GM03348 (cell line): ENCODE results near the gene OSBPL7.
"Not testable (repeated sequence)": the region's sequence is repeated elsewhere in the genome, so short reads cannot be mapped to it uniquely, and the experiment has no call there.

Experiments used
- DNase-seq: peaks from one replicate; pipeline ENCODE4 v3.0.0; 2012; ENCODE audit warnings: low spot score

The OSBPL7 gene

DNA sequence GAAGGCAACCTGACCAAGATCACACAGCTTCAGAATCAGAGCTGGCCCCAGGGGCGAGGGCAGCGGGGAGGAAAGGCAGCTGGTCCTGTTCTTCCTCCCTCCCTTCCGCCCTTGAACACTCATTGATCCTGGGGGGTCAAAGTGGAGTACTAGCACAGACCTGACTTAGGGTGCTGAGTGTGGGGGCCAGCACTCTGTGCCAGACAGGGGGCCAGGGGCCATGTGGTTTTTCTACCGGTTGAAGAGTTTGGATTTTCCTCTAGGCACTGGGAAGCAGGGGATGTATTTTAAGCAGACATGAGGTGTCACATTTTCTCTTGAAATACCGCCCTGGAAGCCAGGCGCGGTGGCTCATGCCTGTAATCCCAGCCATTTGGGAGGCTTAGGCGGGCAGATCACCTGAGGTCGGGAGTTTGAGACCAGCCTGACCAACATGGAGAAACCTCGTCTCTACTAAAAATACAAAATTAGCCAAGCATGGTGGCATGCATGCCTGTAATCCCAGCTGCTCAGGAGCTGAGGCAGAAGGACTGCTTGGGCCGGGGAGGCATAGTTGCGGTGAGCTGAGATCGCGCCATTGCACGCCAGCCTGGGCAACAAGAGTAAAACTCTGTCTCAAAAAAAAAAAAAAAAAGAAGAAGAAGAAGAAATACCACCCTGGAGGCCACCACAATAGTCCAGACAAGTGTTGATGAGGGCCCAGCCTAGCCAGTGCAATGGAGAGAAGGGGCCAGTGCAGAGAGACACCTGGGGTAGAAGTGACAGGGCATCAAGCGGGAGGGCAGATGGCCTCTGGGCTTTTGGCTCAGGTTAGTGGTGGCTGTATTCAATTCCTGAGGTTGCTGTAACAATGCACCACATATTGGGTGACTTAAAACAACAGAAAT, 15.3 kb downstream of the OSBPL7 start:
- no peak for DNase-seq

DNA sequence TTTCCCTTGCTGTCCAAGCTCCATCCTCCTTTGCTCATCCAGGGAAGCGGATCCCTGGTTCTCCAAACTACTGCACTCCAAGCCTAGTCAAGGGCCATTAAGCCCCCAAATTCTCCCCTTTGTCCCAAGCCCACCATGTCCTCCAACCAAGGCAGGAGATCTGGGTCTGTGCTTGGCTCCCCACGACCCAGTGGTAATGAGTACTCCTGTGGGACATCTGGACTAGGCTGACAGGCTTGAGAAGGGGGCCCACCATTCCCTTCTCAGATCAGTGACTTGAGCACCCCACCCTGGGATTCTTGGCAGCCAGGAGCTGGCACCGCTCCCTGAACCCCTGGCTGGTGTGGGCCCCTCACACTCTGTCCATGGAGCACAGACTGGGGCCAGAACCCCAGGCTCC, 17.1 kb downstream of the OSBPL7 start:
- DNase-seq = no peak

DNA sequence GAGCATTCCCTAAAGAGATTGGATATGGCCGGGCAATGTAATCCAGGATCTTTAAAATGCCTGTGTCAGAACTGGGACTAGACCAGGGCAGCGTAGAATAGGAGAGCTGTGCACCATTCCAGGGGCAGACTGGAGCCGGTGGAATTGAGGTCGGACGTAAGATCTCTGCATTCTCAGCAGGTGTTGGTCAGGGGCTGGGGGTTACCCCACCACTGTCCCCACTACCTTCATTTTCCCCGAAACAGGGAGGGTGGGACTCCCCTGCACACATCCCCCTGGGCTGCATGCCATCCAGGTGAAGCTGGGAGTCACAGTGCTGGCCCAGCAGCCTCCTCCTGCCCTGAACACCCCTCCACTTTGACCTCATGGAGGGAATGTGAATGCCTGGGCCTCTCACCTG, 17.8 kb downstream of the OSBPL7 start:
- DNase-seq = no peak

DNA sequence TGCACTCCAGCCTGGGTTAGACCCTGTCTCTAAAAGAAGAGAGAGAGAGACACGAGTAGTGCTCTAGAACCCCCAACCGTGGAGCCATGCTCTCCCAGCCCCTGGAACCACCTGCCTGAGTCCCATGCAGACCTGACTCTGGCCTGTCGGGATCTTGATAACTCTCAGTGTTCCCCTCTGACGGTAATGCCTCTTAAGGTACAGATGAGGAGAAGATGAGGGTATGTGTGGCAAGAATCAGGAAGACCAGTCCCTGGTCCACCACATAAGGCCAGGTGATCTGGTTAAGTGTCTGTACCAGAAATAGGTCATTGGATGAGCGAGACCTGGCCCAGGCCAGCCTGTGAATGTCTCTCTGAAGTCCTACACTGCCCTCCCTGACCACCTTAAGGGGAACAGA, 18.4 kb downstream of the OSBPL7 start:
- DNase-seq = no peak

DNA sequence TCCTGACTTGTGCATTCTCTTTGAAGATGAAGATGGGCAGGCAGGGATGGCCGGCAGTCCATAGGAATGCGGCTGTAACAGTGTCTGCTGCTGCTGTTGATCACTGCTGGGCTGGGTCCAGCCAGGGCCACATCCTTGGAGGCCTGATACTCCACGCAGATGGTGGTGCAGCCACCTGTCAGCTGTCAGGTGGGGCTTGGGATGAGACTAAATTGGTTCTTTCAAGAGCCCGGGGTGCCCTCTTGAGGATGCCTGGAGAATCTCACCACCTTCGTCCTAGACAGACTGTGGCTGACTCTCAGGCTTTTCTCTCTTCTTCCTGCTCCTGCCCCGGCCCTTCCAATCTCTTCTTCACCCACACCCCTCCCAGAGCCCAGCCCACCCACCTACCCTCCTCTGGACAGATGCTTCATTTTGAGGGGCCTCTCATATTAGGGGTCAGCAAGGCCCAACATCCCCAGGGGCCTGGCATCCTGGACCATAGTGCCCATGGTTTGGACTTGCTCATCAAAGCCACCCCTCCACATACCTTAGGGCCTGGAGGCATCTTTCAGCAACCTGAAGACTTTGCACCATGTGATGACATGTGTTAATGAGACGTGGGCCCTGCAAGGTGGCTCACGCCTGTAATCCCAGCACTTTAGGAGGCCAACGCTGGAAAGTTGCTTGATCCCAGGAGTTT, 19.1 kb downstream of the OSBPL7 start:
- peak; percentile 77 for DNase-seq

DNA sequence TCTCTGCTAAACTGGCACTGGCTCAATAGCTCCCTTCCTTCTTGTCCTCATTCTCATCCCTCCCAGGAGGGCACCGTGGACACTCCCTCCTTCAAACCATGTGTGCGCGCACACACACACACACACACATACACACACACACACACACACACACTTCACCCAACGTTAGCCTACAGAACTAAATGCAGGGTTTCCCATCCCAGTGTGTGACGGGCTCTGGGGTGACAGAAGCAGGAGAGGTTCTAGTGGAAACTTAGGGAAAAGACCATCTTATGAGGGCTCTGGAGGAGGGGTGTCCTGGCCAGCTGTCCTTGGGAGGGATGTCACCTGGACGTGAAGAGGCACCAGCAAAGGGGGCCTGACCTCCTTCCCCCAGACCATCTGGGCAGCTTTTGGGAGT, 19.7 kb downstream of the OSBPL7 start:
- DNase-seq = no peak

DNA sequence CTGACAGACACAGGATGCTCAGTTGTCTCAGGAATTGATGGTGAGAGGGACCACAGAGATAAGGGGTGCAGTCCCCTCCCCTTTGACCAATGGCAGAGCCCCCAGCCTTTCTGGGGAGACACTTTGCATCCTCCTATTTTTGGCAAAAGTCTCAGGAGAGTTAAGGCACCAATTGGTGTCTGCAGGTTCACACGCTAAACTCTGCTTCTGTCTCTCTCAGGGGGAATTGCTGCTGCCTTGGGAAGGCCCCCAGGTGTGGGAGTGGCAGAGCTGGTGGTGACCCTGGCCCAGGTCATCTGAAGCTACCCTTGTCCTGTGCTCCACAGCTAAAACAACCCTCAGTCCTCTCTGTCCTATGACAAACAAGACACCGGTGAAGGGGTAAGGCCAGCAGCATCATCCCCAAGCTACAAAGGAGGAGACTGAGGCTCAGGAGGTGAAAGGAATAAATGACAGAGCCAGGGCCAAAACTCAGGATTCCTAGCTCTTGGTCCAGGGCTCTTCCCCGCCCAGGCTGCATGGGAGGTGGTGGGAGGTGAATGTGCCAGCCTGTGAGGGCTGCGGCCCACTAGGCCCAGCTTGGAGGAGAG, 20.3 kb downstream of the OSBPL7 start:
- DNase-seq = no peak

DNA sequence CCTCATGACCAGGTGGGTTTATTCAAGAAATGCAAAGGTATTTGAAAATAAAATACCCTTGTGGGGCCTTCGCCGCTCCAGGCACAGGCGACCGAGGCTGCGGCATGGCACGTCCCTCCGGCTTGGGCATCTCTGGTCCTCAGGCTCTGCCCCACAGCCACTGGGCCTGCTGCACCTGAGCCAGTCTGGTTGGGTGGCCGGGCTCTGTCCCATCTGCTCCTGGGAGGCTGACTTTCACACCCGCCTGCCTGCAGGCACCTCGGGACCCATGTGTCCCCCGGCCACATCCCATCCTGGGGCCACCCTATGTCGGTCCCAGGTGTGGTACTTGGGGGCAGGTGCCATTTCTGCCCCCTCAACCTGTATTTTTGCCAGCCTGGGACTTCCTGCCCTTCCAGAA, 20.9 kb downstream of the OSBPL7 start:
- DNase-seq = no peak

DNA sequence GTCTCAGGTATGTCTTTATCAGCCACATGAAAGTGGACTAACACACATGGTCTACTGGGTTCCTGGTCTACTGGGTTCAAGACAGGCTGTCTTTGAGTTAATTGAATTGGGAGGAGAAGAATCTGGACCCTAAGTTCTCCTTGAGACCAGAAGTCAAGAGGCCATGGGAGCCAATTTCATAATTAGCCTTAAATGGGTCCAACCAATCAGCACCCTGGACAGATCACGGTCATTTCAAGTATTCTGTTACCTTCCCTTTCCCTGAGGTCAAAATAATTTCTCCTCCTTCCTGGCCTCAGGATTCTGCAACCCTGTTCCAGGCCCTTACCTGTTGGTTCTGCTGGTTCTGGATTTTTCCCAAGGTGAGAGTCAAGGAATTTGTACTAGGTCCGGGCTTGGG, 23.8 kb downstream of the OSBPL7 start:
- no peak for DNase-seq

DNA sequence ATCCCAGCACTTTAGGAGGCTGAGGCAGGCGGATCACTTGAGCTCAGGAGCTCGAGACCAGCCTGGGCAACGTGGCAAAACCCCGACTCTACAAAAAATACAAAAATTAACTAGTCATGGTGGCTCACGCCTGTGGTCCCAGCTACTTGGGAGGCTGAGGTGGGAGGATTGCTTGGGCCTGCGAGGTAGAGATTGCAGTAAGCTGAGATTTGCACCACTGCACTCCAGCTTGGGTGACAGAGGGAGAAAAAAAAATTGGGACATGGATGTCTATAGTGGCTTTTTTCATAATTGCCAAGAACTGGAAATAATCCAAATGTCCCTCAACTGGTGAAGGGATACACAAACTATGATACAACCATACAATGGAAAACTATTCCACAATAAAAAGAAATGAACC, 28.6 kb downstream of the OSBPL7 start:
- DNase-seq = no peak

DNA sequence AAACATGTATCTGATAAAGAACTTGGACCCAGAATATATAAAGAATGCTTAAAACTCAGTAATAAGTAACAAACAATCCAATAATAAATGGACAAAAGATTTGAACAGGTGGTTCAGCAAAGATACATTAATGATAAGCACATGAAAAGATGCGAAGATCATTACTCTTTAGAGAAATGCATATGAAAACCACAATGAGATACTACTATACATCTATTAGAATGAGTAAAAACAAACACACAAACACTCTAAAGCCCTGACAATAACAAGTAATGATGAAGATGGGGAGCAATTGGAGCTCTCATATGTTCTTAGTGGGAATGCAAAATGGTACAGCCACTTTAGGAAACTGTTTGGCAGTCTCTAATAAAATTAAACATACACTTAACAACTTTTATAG, 29.1 kb downstream of the OSBPL7 start:
- DNase-seq = no peak

DNA sequence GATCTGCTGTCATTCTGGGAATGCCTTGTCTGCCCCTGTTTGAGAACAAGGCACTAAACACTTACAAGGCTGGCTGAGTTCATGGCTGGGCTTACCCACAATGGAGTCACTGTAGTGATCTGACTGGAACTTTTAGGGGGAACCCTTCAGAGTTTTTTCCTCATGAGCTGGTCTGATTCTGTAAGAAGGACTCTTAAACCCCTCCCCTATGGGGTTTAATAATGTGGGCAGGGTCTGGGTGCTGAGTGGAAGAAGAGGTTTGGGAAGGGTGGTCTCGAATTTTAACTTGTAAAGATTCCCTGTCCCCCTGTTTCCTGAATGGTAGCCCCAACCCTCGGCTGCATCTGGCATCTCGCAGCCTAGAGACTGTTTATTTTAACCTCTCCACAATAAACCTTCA, 30.6 kb downstream of the OSBPL7 start:
- DNase-seq = no peak

DNA sequence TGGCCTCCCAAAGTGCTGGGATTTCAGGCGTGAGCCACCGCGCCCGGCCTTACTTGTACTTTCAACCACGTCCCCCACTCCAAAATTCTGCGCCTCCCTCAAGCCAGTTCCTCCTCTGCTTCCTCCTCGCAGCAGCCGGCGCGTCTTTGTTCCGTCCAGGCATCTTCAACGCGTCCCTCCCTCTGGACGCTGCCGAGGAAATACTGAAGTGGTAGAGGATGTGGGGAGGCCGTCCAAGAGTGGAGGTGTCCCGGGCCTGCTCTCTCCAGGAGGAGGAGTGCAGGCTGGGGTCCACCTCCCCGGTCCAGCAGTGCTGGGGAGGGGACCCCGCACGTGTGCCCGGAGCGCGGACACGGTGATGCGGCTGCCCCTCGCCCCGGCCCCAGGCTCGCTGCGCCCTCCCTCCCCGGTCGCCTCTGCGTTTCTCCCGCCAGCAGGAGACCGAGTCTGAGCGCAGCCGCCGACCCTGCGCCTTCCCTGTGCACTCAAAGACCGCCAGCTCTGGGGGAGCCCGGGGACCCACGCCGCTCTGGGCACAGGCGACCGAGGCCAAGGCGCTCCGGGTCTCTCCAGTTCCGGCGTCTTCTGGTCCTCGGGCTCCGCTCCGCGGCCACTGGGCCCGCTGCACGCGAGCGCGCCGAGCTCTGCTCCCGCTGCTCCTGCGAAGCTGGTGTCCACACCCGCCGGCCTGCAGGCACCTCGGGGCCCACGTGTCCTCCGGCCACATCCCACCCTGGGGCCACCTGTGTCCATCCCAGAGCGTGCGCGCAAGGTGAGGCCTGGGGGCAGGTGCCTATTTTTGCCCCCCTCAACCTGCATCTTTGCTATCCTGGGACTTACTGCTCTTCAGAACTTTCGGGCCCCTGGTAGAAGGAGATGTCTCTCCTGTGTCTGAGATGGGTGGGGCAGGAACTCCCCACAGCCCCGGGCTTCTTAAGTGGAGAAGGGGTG, 31.7 kb downstream of the OSBPL7 start:
- peak; percentile 87 for DNase-seq

DNA sequence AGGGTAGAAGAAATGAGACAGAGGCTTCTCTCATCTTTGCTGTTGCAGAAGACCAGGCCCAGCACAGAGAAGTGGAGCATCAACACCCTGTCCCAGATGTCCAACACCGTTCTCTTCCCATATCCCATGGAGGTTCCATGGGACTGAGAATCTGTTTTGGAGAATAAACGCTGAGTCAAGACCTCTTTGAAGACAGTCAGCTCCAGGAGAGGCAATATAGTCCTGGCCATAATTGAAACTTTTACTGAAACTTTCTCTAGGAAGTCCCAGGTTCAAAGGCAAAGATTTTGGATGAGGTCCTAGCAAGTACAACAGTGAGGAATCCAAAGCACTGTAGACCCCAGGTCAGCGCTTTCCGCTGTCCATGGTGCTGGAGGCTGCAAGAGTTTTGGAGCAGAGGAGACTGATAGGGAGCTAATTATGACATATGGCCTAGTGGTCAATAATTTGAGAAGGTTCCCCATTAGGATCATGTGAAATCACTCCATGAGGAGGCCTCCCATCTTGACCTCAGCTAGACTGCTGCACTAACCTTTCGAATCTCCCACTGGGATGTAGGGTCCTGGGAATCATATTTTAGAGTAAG, 36.0 kb downstream of the OSBPL7 start:
- DNase-seq = no peak

DNA sequence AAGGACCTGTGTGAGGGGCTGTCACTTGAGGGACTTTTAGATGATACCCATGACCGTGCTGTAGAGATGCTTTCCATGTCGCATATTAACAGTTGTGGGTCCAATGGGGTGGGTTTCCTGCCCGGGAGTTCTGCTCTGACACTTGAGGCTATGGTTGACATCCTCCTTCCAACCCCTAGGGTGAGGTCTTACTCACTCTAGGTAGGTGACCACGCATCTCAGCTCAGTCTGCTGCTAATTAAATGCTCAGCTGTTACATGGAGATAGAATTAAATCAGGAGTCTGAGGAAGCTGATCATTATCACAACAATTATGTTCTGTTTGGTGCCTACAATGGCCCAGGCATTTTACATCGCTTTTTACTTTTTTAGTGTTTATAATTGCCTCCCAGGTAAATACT, 40.2 kb downstream of the OSBPL7 start:
- no peak for DNase-seq

DNA sequence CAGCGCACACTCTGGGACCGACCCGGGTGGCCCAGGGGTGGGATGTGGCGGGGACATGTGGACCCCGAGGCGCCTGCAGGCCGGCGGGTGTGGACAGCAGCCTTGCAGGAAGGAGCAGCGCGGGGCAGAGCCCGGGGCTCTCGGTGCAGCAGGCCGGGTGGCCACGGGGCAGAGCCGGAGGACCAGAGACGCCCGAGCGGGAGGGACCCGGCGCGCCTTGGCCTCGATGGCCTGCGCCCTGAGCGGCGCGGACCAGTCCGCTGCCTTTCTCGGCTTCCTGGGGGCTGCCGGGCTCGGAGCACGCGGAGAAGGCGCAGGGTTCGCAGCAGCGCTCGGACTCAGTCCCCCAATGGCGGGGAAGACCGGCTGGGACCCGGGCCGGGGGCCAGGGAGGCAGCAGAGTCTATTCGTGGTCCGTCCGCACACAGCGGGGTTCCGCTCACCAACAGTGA, 43.4 kb downstream of the OSBPL7 start:
- no peak for DNase-seq

DNA sequence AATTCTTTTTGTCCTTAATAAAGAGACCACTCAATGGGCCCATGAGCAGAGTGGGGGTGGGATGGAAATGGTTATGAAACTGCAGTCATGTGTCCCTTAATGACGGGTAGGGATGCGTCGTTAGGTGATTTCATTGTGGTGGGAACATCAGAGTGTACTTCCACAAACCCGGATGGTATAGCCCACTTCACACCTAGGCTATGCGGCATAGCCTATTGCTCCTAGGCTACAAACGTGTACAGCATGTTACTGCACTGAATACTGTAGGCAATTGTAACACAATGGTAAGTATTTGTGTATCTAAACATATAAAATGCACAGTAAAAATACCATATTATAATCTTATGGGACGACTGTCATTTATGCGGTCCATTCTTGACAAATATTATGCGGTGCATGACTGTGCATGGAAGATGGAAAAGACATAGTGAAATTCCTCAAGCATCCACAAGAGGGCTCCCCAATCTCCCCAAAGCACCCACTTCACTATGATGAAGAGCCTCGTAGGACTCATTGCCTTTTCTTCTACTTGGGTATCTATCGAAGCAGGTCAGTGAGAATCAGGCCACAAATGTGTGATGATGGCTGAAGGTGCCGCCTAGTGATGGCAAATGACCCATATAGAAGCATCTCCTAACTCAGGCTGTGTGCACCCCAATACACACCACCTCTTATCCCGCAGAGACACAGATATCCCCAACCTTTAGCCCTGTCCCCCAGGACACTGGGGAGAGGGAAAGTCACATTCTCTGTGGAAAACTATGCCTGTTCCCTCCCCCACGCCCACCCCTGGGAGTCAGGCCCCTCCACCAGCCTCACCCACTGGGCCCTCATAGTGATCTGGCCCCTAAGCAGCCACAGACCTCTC, 45.0 kb downstream of the OSBPL7 start:
- DNase-seq = peak; percentile 76

DNA sequence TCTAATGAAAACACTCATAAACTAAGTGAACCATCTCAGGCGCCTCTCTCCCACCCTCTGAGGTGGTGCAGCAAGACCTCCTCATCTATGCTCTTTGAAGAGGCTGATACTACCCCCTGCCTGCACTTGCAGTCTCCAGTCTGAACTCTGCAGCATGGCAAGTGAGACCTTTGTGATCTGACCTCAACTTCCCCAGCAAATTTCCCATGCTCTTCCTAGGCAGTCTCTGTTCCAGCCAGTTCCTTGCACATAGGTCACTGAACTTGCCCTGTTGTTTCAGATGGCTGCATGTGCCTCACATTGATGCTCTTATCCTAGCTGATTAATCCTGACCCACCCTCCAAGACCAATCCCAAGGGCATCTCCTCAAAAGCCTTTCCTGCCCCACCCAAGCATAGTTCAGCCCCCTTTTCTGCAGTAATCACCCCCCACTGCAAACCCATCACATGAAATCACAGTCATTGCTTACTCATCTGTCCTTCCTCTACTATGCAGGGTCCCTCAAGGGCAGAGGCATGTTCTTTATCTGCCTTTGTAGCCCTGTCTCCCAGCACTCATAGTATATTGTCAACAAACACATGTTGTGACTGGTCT, 46.5 kb downstream of the OSBPL7 start:
- DNase-seq = no peak

DNA sequence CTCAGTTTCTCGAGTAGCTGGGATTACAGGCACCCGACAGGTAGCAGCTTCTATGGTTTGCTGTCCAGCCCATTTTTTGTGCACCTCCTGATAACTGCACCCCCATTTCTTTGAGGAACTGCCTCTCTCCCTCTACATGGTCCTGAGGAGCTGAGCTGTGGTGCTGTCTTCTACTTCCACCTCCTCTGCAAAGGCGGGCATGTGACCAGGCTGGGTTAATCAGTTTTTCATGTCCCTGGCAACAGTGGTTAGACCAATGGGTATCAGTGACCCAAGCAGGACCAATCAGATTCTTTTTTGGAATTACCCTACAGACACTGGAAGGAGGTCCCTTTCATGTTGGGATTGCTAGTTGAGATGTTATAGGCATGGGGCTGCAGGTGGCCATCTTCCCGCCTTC, 47.3 kb downstream of the OSBPL7 start:
- DNase-seq = no peak

DNA sequence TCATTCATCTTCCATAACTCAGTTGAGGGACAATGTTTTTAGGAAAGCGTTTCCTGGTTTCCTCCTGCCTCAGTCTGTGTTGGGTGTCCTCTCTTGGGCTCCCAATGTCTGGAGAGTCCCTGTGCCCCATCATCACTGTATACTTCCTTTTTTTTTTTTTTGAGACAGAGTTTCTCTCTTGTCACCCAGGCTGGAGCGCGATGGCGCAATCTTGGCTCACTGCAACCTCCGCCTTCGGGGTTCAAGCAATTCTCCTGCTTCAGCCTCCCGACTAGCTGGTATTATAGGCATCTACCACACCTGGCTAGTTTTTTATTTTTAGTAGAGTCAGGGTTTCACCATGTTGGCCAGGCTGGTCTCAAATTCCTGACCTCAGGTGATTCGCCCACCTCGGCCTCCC, 47.9 kb downstream of the OSBPL7 start:
- DNase-seq = not testable (repeated sequence)
